HepG2 (cell line): ENCODE data around the gene GRM8. TPM values are rescaled to one million over a fixed set of nuclear protein-coding genes. Genes with fewer than 3 reads are reported as not detected.

Experiments
- ATAC-seq: fragments of 200-7000 bp; cut with Tn5 transposase; 3 replicates; pipeline ENCODE4 v1.9.1; 2020; ENCODE audit warnings: mild to moderate bottlenecking, moderate library complexity
- BruUV-seq: library from RNA; stranded (reverse); fragments of 400-500 nt; replicated peaks from 2 replicates; lab custom pipeline; 2021; lab: Mats Ljungman, UMichigan
- CTCF ChIA-PET: fragments of 300-600 bp; formaldehyde crosslinking; extraction: SDS; loops from one replicate; lab custom pipeline; 2021; ENCODE audit warnings: low total read pairs, inconsistent platforms, low intra/inter-chr PET ratio; lab: Yijun Ruan, JAX
- POLR2A ChIA-PET: fragments of 350-600 bp; sonication (Branson Sonifier 250); formaldehyde crosslinking; loops from one replicate; lab custom pipeline; 2020; ENCODE audit warnings: antibody characterized with exemption, inconsistent platforms; lab: Yijun Ruan, JAX
- DNase-seq: peaks from one replicate; pipeline ENCODE4 v3.0.0-alpha.2; 2015; ENCODE audit warnings: low spot score
- FAIRE-seq: peaks from 3 replicates; lab custom pipeline; 2011; peaks lifted over from hg19 to GRCh38; lab: Jason Lieb, UNC
- H2AFZ ChIP-seq: one replicate; pipeline ENCODE4 v1.6.1; 2011; ENCODE audit warnings: low read length, inconsistent platforms
- H3K27ac ChIP-seq: fragments of 300-600 bp; 3 replicates; pipeline ENCODE4 v1.8.0; 2011; ENCODE audit warnings: mixed run types, mild to moderate bottlenecking, mixed read lengths, low read length, inconsistent platforms; ENCODE audit not compliant: insufficient read depth; ENCODE audit errors: extremely low read length
- H3K27me3 ChIP-seq, 2 experiments: fragments of 200-600 bp in 1 of 2; 2 replicates in 1 of 2; 3 replicates in 1 of 2; pipeline versions ENCODE4 v1.6.0 to v1.8.0; 2011; ENCODE audit warnings: low read length in 2 of 2, mild to moderate bottlenecking in 2 of 2, moderate library complexity in 2 of 2, inconsistent platforms in 1 of 2; ENCODE audit not compliant: insufficient read depth in 2 of 2, control insufficient read depth in 1 of 2
- H3K36me3 ChIP-seq, 2 experiments: fragments of 200-600 bp in 1 of 2; replicated peaks in 1 of 2; 2 replicates in 1 of 2; 3 replicates in 1 of 2; pipeline versions ENCODE4 v1.5.1 to v1.8.0; 2011; ENCODE audit warnings: low read length in 2 of 2, inconsistent platforms in 1 of 2; ENCODE audit not compliant: insufficient read depth in 2 of 2, control insufficient read depth in 1 of 2
- H3K4me1 ChIP-seq: 2 replicates; pipeline ENCODE4 v1.5.1; 2012; ENCODE audit warnings: low read length, inconsistent platforms; ENCODE audit not compliant: insufficient read depth
- H3K4me2 ChIP-seq: 2 replicates; pipeline ENCODE4 v1.6.0; 2011; ENCODE audit warnings: low read depth, low read length, inconsistent platforms
- H3K4me3 ChIP-seq, 3 experiments: fragments of 200-600 bp in 1 of 3; sonication (generic), shearing (Covaris generic) in 1 of 3; replicated peaks in 1 of 3; 2 replicates each; pipeline ENCODE4 v1.5.1; 2011 to 2016; ENCODE audit warnings: low read length in 3 of 3, inconsistent platforms in 2 of 3, low read depth in 2 of 3, mild to moderate bottlenecking in 2 of 3, control low read depth in 1 of 3, mixed read lengths in 1 of 3; ENCODE audit not compliant: insufficient read depth in 1 of 3
- H3K79me2 ChIP-seq: one replicate; pipeline ENCODE4 v1.6.1; 2011; ENCODE audit warnings: low read length, inconsistent platforms; ENCODE audit not compliant: insufficient read depth
- H3K9ac ChIP-seq: 2 replicates; pipeline ENCODE4 v1.6.0; 2011; ENCODE audit warnings: mild to moderate bottlenecking, low read depth, low read length, inconsistent platforms; ENCODE audit not compliant: insufficient read depth
- H3K9me3 ChIP-seq: 2 replicates; pipeline ENCODE4 v1.5.1; 2012; ENCODE audit warnings: mild to moderate bottlenecking, low read length
- H4K20me1 ChIP-seq: 2 replicates; pipeline ENCODE4 v1.6.0; 2011; ENCODE audit warnings: inconsistent platforms, mild to moderate bottlenecking, low read length, moderate library complexity; ENCODE audit not compliant: insufficient read depth
- AHDC1 ChIP-seq: sonication (generic); formaldehyde crosslinking; IDR thresholded peaks from 2 replicates; pipeline ENCODE4 v1.5.1; 2020; ENCODE audit warnings: mild to moderate bottlenecking, missing genetic modification reagents, borderline replicate concordance
- BRF2 ChIP-seq: sonication (generic); formaldehyde crosslinking; IDR thresholded peaks from 2 replicates; pipeline ENCODE4 v1.8.1; 2022; ENCODE audit warnings: mild to moderate bottlenecking, missing genetic modification reagents
- CENPT ChIP-seq: sonication (generic); formaldehyde crosslinking; IDR thresholded peaks from 2 replicates; pipeline ENCODE4 v1.8.0; 2022; ENCODE audit warnings: low read depth, mild to moderate bottlenecking, moderate library complexity, missing genetic modification reagents
- HHEX ChIP-seq: IDR thresholded peaks from 2 replicates; pipeline ENCODE4 v1.6.1; 2016; ENCODE audit warnings: control low read depth
- ZFY ChIP-seq: sonication (generic); formaldehyde crosslinking; IDR thresholded peaks from 2 replicates; pipeline ENCODE4 v1.4.0; 2020; ENCODE audit warnings: missing genetic modification reagents
- ZNF263 ChIP-seq: sonication (generic); formaldehyde crosslinking; IDR thresholded peaks from 2 replicates; pipeline ENCODE4 v1.4.0; 2020; ENCODE audit warnings: missing genetic modification reagents
- ZNF383 ChIP-seq: sonication (generic); formaldehyde crosslinking; IDR thresholded peaks from 2 replicates; pipeline ENCODE4 v1.4.0; 2020; ENCODE audit warnings: missing genetic modification reagents, mild to moderate bottlenecking, borderline replicate concordance
- ZNF567 ChIP-seq: sonication (generic); formaldehyde crosslinking; IDR thresholded peaks from 2 replicates; pipeline ENCODE4 v1.8.1; 2023; ENCODE audit warnings: mild to moderate bottlenecking, missing genetic modification reagents, borderline replicate concordance
- ZNF747 ChIP-seq: sonication (generic); formaldehyde crosslinking; IDR thresholded peaks from 2 replicates; pipeline ENCODE4 v1.8.1; 2023; ENCODE audit warnings: missing genetic modification reagents, mild to moderate bottlenecking, borderline replicate concordance
- WGBS: methylation state at CpG from one replicate; pipeline ENCODE4 v1.1.6; 2017; ENCODE audit warnings: low lambda C conversion rate; 5-methylcytosine and 5-hydroxymethylcytosine counted together
- in situ Hi-C: cut with HindIII; loops from 2 replicates; pipeline ENCODE4 v1.10.0; 2017; ENCODE audit warnings: low pct_unique_long_range_greater_than_20kb; ENCODE audit not compliant: extremely low pct_ligation_motif_present
- intact Hi-C: fragments of 100-400 bp; cut with micrococcal nuclease; formaldehyde crosslinking; loops from one replicate; pipeline ENCODE4 v1.10.0; 2022; ENCODE audit not compliant: unreplicated experiment
- polyA plus RNA-seq, 8 experiments: library from polyadenylated mRNA; depleted of rRNA in 3 of 8; stranded (reverse) in 7 of 8; unstranded in 1 of 8; fragments of >200 nt; fragmentation: Illumina TruSeq in 4 of 8; extraction: Trizol in 4 of 8; gene quantifications; 2 replicates each; pipeline versions ENCODE4 v1.2.1 to v1.2.3, GENCODE V29; 2011 to 2016; ENCODE audit warnings: low read depth in 4 of 8, missing spikeins in 1 of 8, mixed read lengths in 1 of 8; ENCODE audit not compliant: insufficient read depth in 1 of 8
- total RNA-seq, 5 experiments: library from RNA; depleted of rRNA; stranded (reverse); fragments of >200 nt; fragmentation: Illumina TruSeq; extraction: Trizol; gene quantifications; 2 replicates each; pipeline ENCODE4 v1.2.3, GENCODE V29; 2016; ENCODE audit warnings: low read depth in 1 of 5

Gene GRM8
- total and polyA plus RNA-seq, 2 of the 13 experiments (the other 11 are each of a cell fraction or from before 2014, with no cell fraction given): not detected

GRCh38 chr7:126574276-126575250 is 678.2 kb downstream of the GRM8 start:
- Histone ChIP-seq H4K20me1 (no peaks in the 10 kb centered on the region), H3K27me3 (no peaks in the 10 kb centered on the region), H3K79me2 (no peaks in the 10 kb centered on the region), H3K4me3 (no peak overlapping the region), H3K9ac (no peak overlapping the region), H2AFZ (no peak overlapping the region), H3K9me3 (peaks cover 92% of the 10 kb centered on the region), H3K27ac (no peak overlapping the region)
- intact Hi-C loops: no loop called here
- ChIA-PET CTCF (no interaction called here), POLR2A (no interaction called here)
- in situ Hi-C loops: no loop called here
- DNase-seq (no peak), ATAC-seq (no peak), FAIRE-seq (no peak)
- no TSS peak for BruUV-seq
- TF ChIP-seq ZNF747 (CRISPR knock-in tag) (no peak), HHEX (CRISPR knock-in tag) (no peak), ZFY (no peak), BRF2 (CRISPR knock-in tag) (no peak), ZNF383 (CRISPR knock-in tag) (no peak), CENPT (CRISPR knock-in tag) (no peak), ZNF263 (no peak), AHDC1 (CRISPR knock-in tag) (no peak), ZNF567 (CRISPR knock-in tag) (no peak)
- TF ChIP-seq, all 625 proteins: peak for 0
- Histone ChIP-seq H3K4me2 (no peak overlapping the region), H3K36me3 (no peaks in the 10 kb centered on the region), H3K4me1 (no peaks in the 10 kb centered on the region)
- WGBS: 10% methylated on average over 5 of the region's 6 CpGs
